ENCODE measurements around the gene CXCR1. TPM values are rescaled to one million over a fixed set of nuclear protein-coding genes. Genes with fewer than 3 reads are reported as not detected.

The CXCR1 gene
- total and polyA plus RNA-seq, 9 of the 15 experiments (the other 6 are each of a cell fraction or from before 2014, with no cell fraction given): not detected

GRCh38 chr2:218188528-218188927 is 21.8 kb upstream of the CXCR1 start (continued):
- TF ChIP-seq, protein P1, sequence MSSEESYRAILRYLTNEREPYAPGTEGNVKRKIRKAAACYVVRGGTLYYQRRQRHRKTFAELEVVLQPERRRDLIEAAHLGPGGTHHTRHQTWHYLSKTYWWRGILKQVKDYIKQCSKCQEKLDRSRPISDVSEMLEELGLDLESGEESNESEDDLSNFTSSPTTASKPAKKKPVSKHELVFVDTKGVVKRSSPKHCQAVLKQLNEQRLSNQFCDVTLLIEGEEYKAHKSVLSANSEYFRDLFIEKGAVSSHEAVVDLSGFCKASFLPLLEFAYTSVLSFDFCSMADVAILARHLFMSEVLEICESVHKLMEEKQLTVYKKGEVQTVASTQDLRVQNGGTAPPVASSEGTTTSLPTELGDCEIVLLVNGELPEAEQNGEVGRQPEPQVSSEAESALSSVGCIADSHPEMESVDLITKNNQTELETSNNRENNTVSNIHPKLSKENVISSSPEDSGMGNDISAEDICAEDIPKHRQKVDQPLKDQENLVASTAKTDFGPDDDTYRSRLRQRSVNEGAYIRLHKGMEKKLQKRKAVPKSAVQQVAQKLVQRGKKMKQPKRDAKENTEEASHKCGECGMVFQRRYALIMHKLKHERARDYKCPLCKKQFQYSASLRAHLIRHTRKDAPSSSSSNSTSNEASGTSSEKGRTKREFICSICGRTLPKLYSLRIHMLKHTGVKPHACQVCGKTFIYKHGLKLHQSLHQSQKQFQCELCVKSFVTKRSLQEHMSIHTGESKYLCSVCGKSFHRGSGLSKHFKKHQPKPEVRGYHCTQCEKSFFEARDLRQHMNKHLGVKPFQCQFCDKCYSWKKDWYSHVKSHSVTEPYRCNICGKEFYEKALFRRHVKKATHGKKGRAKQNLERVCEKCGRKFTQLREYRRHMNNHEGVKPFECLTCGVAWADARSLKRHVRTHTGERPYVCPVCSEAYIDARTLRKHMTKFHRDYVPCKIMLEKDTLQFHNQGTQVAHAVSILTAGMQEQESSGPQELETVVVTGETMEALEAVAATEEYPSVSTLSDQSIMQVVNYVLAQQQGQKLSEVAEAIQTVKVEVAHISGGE (CRISPR knock-in tag; IDR thresholded peaks at IDR 0.05): no peak
- TF ChIP-seq RAD21 (CRISPR knock-in tag; conservative IDR thresholded peaks at IDR 0.05 in 1 of 2, IDR thresholded peaks at IDR 0.05 in 1 of 2): no peak
- no peak for TF ChIP-seq TCF3 (CRISPR knock-in tag; IDR thresholded peaks at IDR 0.05)
- TF ChIP-seq ZNF668 (CRISPR knock-in tag; IDR thresholded peaks at IDR 0.05): no peak
- no peak for TF ChIP-seq ZC3H4 (CRISPR knock-in tag; IDR thresholded peaks at IDR 0.05; ENCODE audit: borderline replicate concordance)
- no peak for TF ChIP-seq ZNF282 (CRISPR knock-in tag; IDR thresholded peaks at IDR 0.05)
- no peak for TF ChIP-seq KLF1 (tag; IDR thresholded peaks at IDR 0.05)
- TF ChIP-seq, protein P2, sequence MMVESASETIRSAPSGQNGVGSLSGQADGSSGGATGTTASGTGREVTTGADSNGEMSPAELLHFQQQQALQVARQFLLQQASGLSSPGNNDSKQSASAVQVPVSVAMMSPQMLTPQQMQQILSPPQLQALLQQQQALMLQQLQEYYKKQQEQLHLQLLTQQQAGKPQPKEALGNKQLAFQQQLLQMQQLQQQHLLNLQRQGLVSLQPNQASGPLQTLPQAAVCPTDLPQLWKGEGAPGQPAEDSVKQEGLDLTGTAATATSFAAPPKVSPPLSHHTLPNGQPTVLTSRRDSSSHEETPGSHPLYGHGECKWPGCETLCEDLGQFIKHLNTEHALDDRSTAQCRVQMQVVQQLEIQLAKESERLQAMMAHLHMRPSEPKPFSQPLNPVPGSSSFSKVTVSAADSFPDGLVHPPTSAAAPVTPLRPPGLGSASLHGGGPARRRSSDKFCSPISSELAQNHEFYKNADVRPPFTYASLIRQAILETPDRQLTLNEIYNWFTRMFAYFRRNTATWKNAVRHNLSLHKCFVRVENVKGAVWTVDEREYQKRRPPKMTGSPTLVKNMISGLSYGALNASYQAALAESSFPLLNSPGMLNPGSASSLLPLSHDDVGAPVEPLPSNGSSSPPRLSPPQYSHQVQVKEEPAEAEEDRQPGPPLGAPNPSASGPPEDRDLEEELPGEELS (CRISPR knock-in tag; IDR thresholded peaks at IDR 0.05; ENCODE audit: borderline replicate concordance): no peak
- no peak for TF ChIP-seq ZNF639 (CRISPR knock-in tag; conservative IDR thresholded peaks at IDR 0.05 in 1 of 2, IDR thresholded peaks at IDR 0.05 in 1 of 2)
- no peak for TF ChIP-seq ZNF766 (CRISPR knock-in tag; conservative IDR thresholded peaks at IDR 0.05)
- TF ChIP-seq HNRNPUL1 (IDR thresholded peaks at IDR 0.05; ENCODE audit: low read length): no peak
- no peak for TF ChIP-seq ZNF512 (tag; IDR thresholded peaks at IDR 0.05)
